Adrenal gland (tissue), 12 donors: ENCODE results near the gene USP2. TPM values are rescaled to one million over a fixed set of nuclear protein-coding genes. Genes with fewer than 3 reads are reported as not detected.

Experiments used
- DNase-seq, 7 donors: peaks; one replicate each; pipeline ENCODE4 v3.0.0-alpha.2; 2019 to 2020
- H3K27ac ChIP-seq, 5 donors: fragments of 200-600 bp; sonication (generic) in 4 of 5; 1 replicate in 3 of 5; 2 replicates in 2 of 5; pipeline versions ENCODE4 v1.5.1 to v1.8.0; 2016 to 2020; ENCODE audit warnings: mild to moderate bottlenecking in 1 of 5
- H3K27me3 ChIP-seq: fragments of 200-600 bp; 2 replicates; pipeline ENCODE4 v1.8.0; 2021
- H3K36me3 ChIP-seq, 2 donors: fragments of 200-600 bp; replicated peaks in 1 of 2; 1 replicate in 1 of 2; 2 replicates in 1 of 2; pipeline versions ENCODE4 v1.5.1 to v1.8.0; 2018 to 2022
- H3K4me1 ChIP-seq, 2 donors: fragments of 200-600 bp; replicated peaks in 1 of 2; 1 replicate in 1 of 2; 2 replicates in 1 of 2; pipeline versions ENCODE4 v1.5.1 to v1.8.0; 2018 to 2021
- H3K4me3 ChIP-seq, 4 donors: fragments of 200-600 bp; sonication (generic) in 3 of 4; one replicate each; pipeline ENCODE4 v1.5.1; 2016 to 2018
- H3K9me3 ChIP-seq, 3 donors: fragments of 200-600 bp; sonication (generic) in 1 of 3; replicated peaks in 1 of 3; 1 replicate in 2 of 3; 2 replicates in 1 of 3; pipeline versions ENCODE4 v1.5.1 to v1.8.0; 2016 to 2021
- CTCF ChIP-seq, 6 experiments: fragments of 450-650 bp in 4 of 6; fragments of 200-600 bp in 2 of 6; sonication (generic) in 1 of 6; IDR thresholded peaks; 1 replicate in 5 of 6; 2 replicates in 1 of 6; pipeline versions ENCODE4 v1.5.1 to v1.8.0; 2016 to 2021; ENCODE audit warnings: antibody characterized with exemption in 6 of 6, mild to moderate bottlenecking in 2 of 6, moderate library complexity in 1 of 6
- POLR2A ChIP-seq, 2 donors: fragments of 450-650 bp; IDR thresholded peaks; one replicate each; pipeline ENCODE4 v1.6.1; 2017; ENCODE audit warnings: antibody characterized with exemption in 2 of 2, mild to moderate bottlenecking in 2 of 2, moderate library complexity in 1 of 2
- WGBS, 4 donors: extraction: QIAGEN DNeasy Blood & Tissue Kit in 2 of 4; methylation state at CpG; one replicate each; pipeline versions ENCODE4 v1.1.5 to v1.1.7; 2013 to 2017; 5-methylcytosine and 5-hydroxymethylcytosine counted together
- intact Hi-C, 2 donors: fragments of 100-400 bp; cut with DNase I; formaldehyde crosslinking; loops; one replicate each; pipeline versions ENCODE4 v1.14.1 to v1.15.0; 2022 to 2023
- polyA plus RNA-seq, 3 donors: library from polyadenylated mRNA; stranded (reverse); fragments of 200-250 nt in 2 of 3; fragments of 350-450 nt in 1 of 3; fragmentation: Illumina TruSeq in 1 of 3; extraction: RNeasy Lipid Tissue Mini Kit (QIAGEN cat#74804) in 1 of 3; gene quantifications; one replicate each; pipeline ENCODE4 v1.2.3, GENCODE V29; 2013 to 2014
- total RNA-seq, 9 donors: library from RNA; depleted of rRNA in 4 of 9; stranded (reverse); fragments of >200 nt in 4 of 9; fragments of 120-200 nt in 1 of 9; fragmentation: NEBNext Ultra II Directional in 1 of 9; extraction: Animal tissue kit (Norgen Biotek cat#: 25700) in 1 of 9; gene quantifications; one replicate each; pipeline versions ENCODE4 v1.1.0 to v1.2.4, GENCODE V29; 2013 to 2023
- donor health status: healthy with polysubstance abuse.
- donor health status: Bipolar disorder and iron deficiency.
- donor health status: DM: yes; HTN: yes; CAD: no.
- donor health status: DM: no; HTN: no; CAD: no.
- donor health status: DM: no; HTN: no; CAD: no.
- donor health status: DM: yes; HTN: yes; CAD: no.

USP2 gene
- total and polyA plus RNA-seq, 12 donors: 1.8 to 28.7 (median 9.3) TPM

- TF ChIP-seq POLR2A (IDR thresholded peaks at IDR 0.05) (no peak), CTCF (IDR thresholded peaks at IDR 0.05) (peak; percentile 61 to 76 (median 70))
- H3K4me3 ChIP-seq: no peak overlapping the region
- H3K27ac ChIP-seq: peak overlapping the region in 1 of 5 donors; percentile 23
- peaks cover 0 to 11% of the 10 kb centered on the region in 2 donors for H3K36me3 ChIP-seq
- no peaks in the 10 kb centered on the region for H3K9me3 ChIP-seq
- no peaks in the 10 kb centered on the region for H3K27me3 ChIP-seq
- intact Hi-C loops: loop anchor here in 1 of 2 donors (10.0 kb wide), 2 partner anchors 64 to 134 kb away; partner anchors contain the start of gene CBL
- DNase-seq: peak in 6 of 7 donors; percentile 60 to 85 (median 77)
- 12 to 37% (median 15%) methylated on average over 6 to 17 of the region's 17 CpGs for WGBS, 4 donors
- H3K4me1 ChIP-seq: peaks cover 23 to 50% of the 10 kb centered on the region in 2 donors
These were observed 43.1 kb downstream of the USP2 start for GRCh38 chr11:119338318-119338890.

- intact Hi-C loops: loop anchor here in 1 of 2 donors (10.0 kb wide), 2 partner anchors 63 to 133 kb away; partner anchors contain the start of gene CBL
- TF ChIP-seq POLR2A (IDR thresholded peaks at IDR 0.05) (no peak), CTCF (IDR thresholded peaks at IDR 0.05) (no peak)
- DNase-seq: no peak
- no peaks in the 10 kb centered on the region for H3K27me3 ChIP-seq
- H3K4me3 ChIP-seq: no peak overlapping the region
- 44 to 59% (median 58%) methylated on average over 3 to 9 of the region's 9 CpGs for WGBS, 4 donors
- peaks cover 0 to 11% of the 10 kb centered on the region in 2 donors for H3K36me3 ChIP-seq
- no peaks in the 10 kb centered on the region for H3K9me3 ChIP-seq
- peak overlapping the region in 1 of 5 donors; percentile 23 for H3K27ac ChIP-seq
- peaks cover 23 to 50% of the 10 kb centered on the region in 2 donors for H3K4me1 ChIP-seq
These were observed 43.7 kb downstream of the USP2 start for GRCh38 chr11:119337581-119338317.

DNA sequence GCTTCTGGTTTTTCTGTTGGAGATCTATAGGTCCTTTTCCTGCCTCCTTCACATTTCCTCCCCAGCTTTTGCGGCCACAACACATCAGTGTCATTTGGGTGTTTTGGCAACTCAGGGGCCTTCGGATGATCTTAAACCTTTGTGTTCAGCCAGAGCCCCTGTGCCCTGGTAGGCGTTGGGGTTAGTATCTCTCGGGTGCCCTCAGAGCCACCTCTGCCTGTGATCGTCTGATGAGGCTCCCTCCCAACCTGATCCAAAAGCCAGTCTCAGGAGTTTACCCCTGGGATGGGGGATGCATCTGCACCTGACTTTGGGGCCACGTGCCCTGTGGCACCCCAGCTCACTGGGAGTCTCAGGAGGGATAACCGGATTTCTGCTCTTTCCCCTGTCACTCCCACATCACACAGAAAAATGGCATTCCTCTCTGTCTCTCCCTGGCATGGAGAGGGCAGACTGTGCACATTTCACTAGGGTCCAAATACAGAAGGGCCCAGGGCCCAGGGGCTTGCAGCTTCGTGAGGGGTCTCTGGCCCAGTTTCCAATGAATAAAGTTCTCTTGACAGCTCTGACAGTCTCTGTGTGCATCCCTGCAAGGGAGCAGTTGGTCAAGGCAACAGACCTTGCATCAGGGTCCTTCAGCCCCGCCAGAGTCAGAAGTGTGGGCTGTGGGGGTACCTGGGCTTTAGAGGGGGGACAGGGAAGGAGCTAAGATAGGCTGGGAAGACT is 44.6 kb downstream of the USP2 start:
- TF ChIP-seq CTCF (IDR thresholded peaks at IDR 0.05) (no peak), POLR2A (IDR thresholded peaks at IDR 0.05) (no peak)
- Histone ChIP-seq H3K4me3 (no peak overlapping the region), H3K27ac (no peak overlapping the region), H3K27me3 (no peaks in the 10 kb centered on the region), H3K4me1 (peaks cover 23 to 50% of the 10 kb centered on the region in 2 donors), H3K36me3 (peaks cover 0 to 11% of the 10 kb centered on the region in 2 donors), H3K9me3 (no peaks in the 10 kb centered on the region)
- DNase-seq: no peak
- WGBS, 4 donors: 81 to 89% (median 87%) methylated on average over 9 of the region's 9 CpGs
- intact Hi-C loops: loop anchor here in 1 of 2 donors (10.0 kb wide), 2 partner anchors 62 to 132 kb away; partner anchors contain the start of gene CBL
